MG63 (cell line): ENCODE results near the gene LIPK. TPM values are rescaled to one million over a fixed set of nuclear protein-coding genes. Genes with fewer than 3 reads are reported as not detected.

ENCODE experiments used
- DNase-seq: peaks from one replicate; pipeline ENCODE4 v3.0.0-alpha.2; 2020
- H3K27me3 ChIP-seq: fragments of 250-450 bp; sonication (Bioruptor Pico); 2 replicates; pipeline ENCODE4 v1.5.1; 2020; ENCODE audit warnings: mild to moderate bottlenecking, moderate library complexity
- H3K36me3 ChIP-seq: fragments of 250-450 bp; sonication (Bioruptor Pico); 2 replicates; pipeline ENCODE4 v1.5.1; 2020; ENCODE audit warnings: mild to moderate bottlenecking, moderate library complexity
- H3K4me3 ChIP-seq: fragments of 250-450 bp; sonication (Bioruptor Pico); 2 replicates; pipeline ENCODE4 v1.5.1; 2020; ENCODE audit warnings: mild to moderate bottlenecking, moderate library complexity
- H3K9me3 ChIP-seq: fragments of 250-450 bp; sonication (Bioruptor Pico); 2 replicates; pipeline ENCODE4 v1.5.1; 2020; ENCODE audit warnings: mild to moderate bottlenecking, moderate library complexity
- total RNA-seq: library from RNA; depleted of rRNA; stranded (reverse); fragments of >200 nt; shearing (Covaris generic); gene quantifications from 2 replicates; pipeline ENCODE4 v1.2.3, GENCODE V29; 2014; ENCODE audit warnings: low replicate concordance

Gene LIPK
- total RNA-seq, 1 experiment from 2014 or later: not detected

- no peaks in the 10 kb centered on the region for H3K9me3 ChIP-seq
- DNase-seq: no peak
- H3K27me3 ChIP-seq: no peaks in the 10 kb centered on the region
- no peaks in the 10 kb centered on the region for H3K36me3 ChIP-seq
- H3K4me3 ChIP-seq: no peak overlapping the region
These were observed 49.7 kb downstream of the LIPK start for GRCh38 chr10:88755753-88756152.

- H3K9me3 ChIP-seq: no peaks in the 10 kb centered on the region
- H3K36me3 ChIP-seq: no peaks in the 10 kb centered on the region
- no peak for DNase-seq
- no peak overlapping the region for H3K4me3 ChIP-seq
- H3K27me3 ChIP-seq: no peaks in the 10 kb centered on the region
These were observed 50.6 kb downstream of the LIPK start for GRCh38 chr10:88756660-88757059.

DNA sequence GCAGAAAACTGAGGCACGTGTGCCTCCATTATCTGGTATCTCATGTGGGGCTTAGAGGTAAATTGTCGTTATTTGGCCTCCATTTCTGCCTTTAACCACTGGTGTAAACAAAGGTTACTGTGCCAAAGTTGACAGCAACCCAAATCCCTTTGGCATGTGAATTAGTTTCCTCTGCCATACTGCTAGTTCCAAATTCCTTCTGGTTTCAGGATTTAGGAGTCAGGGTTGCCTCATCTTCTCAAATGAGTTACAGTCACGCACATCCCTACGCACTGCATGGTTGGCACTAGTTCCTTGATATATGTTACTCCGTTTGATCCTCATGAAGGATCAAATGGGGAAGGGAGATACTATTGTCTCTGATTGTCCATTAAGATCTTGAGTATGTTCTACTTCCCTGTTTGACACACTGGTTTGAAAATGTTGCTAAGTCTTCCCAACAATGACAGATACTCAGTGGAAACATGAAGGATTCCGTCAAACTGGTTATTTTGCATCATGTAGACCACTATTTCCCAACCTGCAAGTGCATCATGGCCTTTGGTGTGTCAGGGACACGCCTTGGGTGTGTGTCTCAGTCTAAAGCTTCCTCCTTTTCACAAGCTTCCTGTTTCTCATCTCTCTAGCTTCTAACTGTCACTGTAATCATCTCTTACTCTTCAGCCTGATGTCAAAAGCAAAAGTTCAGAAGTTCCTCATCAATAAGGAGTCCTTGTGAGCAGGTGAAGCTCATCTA lies 53.5 kb downstream of the LIPK start, which contains the start of gene LIPN:
Gene LIPN, plus strand, starts transcription at position 655 of the 736 bp plus-strand sequence. CDS start 1,386 bp downstream, outside the sequence.
- no peaks in the 10 kb centered on the region for H3K27me3 ChIP-seq
- peak; percentile 63 for DNase-seq
- H3K4me3 ChIP-seq: no peak within 1 kb of the TSS
- no peaks in the 10 kb centered on the region for H3K36me3 ChIP-seq
- no peaks in the 10 kb centered on the region for H3K9me3 ChIP-seq

- no peak overlapping the region for H3K4me3 ChIP-seq
- no peak for DNase-seq
- H3K36me3 ChIP-seq: no peaks in the 10 kb centered on the region
- no peaks in the 10 kb centered on the region for H3K9me3 ChIP-seq
- no peaks in the 10 kb centered on the region for H3K27me3 ChIP-seq
These were observed 56.9 kb downstream of the LIPK start for GRCh38 chr10:88762906-88763305.

DNA sequence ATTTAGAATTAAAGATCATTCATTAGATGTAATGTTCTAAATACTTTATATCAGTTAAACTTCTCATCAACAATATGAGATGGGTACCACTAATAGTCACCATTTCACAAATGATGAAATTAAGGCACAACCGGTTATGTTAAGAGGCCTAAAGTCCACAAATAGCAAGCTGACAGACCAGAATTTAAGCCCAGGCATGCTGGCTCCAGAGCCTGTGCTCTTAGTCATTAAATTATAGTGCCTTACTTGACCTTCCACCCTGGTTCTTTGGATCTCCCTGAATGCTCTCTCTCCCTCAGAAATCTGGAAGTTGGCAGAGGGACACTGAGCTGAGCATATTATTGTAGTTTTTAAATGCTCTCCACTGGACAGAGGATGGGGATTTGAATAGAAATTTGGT lies 57.4 kb downstream of the LIPK start:
- Histone ChIP-seq H3K36me3 (no peaks in the 10 kb centered on the region), H3K27me3 (no peaks in the 10 kb centered on the region), H3K4me3 (no peak overlapping the region), H3K9me3 (no peaks in the 10 kb centered on the region)
- peak; percentile 51 for DNase-seq

GRCh38 chr10:88764110-88764509 lies 58.1 kb downstream of the LIPK start:
- Histone ChIP-seq H3K9me3 (no peaks in the 10 kb centered on the region), H3K36me3 (no peaks in the 10 kb centered on the region), H3K27me3 (no peaks in the 10 kb centered on the region), H3K4me3 (no peak overlapping the region)
- no peak for DNase-seq

GRCh38 chr10:88765816-88766215 lies 59.8 kb downstream of the LIPK start:
- no peaks in the 10 kb centered on the region for H3K36me3 ChIP-seq
- H3K27me3 ChIP-seq: no peaks in the 10 kb centered on the region
- H3K9me3 ChIP-seq: no peaks in the 10 kb centered on the region
- no peak overlapping the region for H3K4me3 ChIP-seq
- DNase-seq: no peak

GRCh38 chr10:88769384-88769783 lies 63.3 kb downstream of the LIPK start:
- Histone ChIP-seq H3K4me3 (no peak overlapping the region), H3K9me3 (peaks cover 4% of the 10 kb centered on the region), H3K27me3 (no peaks in the 10 kb centered on the region), H3K36me3 (no peaks in the 10 kb centered on the region)
- no peak for DNase-seq

- DNase-seq: no peak
- Histone ChIP-seq H3K27me3 (no peaks in the 10 kb centered on the region), H3K9me3 (no peaks in the 10 kb centered on the region), H3K36me3 (no peaks in the 10 kb centered on the region), H3K4me3 (no peak overlapping the region)
These were observed 75.2 kb downstream of the LIPK start for GRCh38 chr10:88781206-88781605.

DNA sequence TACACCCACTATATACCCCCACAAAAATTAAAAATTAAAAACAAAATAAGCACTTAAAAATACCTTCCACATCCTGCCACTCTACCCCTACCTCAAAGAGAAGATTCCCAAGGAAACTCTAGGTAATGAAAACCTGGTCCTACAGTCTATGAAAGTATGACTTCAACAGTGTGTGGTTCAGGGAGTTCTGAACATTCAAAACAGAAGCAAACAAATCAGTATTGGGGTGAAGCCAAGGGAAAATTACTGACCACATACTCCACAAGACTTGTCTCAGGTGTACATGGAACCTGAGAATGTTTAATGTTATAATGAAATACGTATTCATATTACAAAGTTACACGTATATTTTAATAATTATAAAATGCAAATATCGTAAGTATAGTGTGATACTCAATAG lies 76.2 kb downstream of the LIPK start:
- no peak overlapping the region for H3K4me3 ChIP-seq
- no peak for DNase-seq
- no peaks in the 10 kb centered on the region for H3K27me3 ChIP-seq
- no peaks in the 10 kb centered on the region for H3K9me3 ChIP-seq
- H3K36me3 ChIP-seq: no peaks in the 10 kb centered on the region

GRCh38 chr10:88783724-88784123 lies 77.7 kb downstream of the LIPK start:
- H3K27me3 ChIP-seq: no peaks in the 10 kb centered on the region
- no peaks in the 10 kb centered on the region for H3K9me3 ChIP-seq
- no peak for DNase-seq
- no peaks in the 10 kb centered on the region for H3K36me3 ChIP-seq
- H3K4me3 ChIP-seq: no peak overlapping the region

DNA sequence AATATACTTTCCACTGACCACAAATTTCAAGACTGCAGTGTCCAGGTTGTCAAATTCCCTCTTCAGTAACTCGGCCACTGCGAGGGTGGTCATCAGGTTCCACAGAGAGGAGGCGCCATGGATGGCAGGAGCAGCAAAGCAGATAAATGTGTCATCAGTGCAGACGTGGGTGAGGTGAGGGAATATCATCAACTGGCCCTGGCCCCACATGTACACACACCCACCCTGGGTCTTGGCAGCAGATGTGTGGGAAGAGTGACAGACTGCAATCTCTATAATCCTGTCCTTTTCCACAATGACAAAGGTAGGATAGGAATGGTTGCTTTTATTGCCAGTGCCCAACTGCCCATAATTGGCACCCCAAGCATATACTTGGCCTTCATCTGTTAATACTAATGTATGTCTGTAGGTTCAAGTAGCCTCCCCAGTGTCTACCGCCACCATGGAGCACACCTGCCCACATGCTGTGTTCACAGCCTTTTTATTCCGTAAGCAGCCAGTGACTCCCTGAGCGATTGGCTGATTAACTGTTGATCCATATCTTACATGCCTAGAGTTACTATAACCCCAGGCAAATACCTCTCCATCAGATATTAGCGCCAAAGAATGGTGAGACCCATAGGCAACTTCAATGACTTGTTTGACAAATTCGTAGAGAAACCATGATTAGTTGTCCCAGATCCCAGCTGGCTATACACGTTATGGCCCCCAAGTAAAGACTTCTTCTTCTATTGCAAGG lies 80.2 kb downstream of the LIPK start:
- no peak for DNase-seq
- Histone ChIP-seq H3K27me3 (no peaks in the 10 kb centered on the region), H3K9me3 (no peaks in the 10 kb centered on the region), H3K36me3 (no peaks in the 10 kb centered on the region), H3K4me3 (no peak overlapping the region)

DNA sequence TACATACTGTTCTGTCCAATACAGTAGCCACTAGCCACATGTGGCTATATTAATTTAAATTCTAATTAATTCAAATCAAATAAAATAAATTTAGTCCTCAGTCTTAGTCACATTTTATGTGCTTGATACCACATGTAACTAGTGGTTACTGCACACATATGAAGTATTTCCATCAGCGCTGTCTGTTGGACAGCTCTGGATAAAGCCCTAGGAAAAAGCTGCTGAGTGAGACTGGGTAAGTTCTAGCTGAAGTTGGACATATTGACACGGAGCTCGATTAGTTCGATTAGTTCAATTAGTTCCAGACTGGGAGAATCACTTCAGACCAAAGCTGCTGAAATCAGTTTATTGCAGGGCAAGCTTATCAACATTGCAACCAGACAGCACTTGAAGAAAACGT lies 81.4 kb downstream of the LIPK start:
- H3K9me3 ChIP-seq: no peaks in the 10 kb centered on the region
- DNase-seq: no peak
- no peak overlapping the region for H3K4me3 ChIP-seq
- no peaks in the 10 kb centered on the region for H3K36me3 ChIP-seq
- no peaks in the 10 kb centered on the region for H3K27me3 ChIP-seq

- Histone ChIP-seq H3K27me3 (no peaks in the 10 kb centered on the region), H3K9me3 (no peaks in the 10 kb centered on the region), H3K36me3 (no peaks in the 10 kb centered on the region), H3K4me3 (no peak overlapping the region)
- DNase-seq: no peak
These were observed 82.9 kb downstream of the LIPK start for GRCh38 chr10:88788924-88789323.

DNA sequence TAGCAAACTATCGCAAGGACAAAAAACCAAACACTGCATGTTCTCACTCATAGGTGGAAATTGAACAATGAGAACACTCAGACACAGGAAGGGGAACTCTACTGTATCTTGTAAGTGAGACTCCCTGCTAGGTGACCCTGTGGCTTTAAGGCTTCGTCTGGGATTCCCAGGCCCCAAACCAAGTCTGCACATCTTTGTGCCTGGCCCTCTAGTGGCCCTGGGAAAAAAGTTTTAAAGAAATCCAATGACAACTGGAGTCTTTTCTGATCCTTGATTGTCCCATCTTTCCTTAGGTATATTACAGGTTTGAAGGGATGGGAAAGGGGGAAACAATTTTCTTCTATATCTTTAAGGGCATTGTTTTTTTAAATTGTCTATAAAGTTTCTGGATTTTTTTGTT lies 85.9 kb downstream of the LIPK start:
- H3K9me3 ChIP-seq: no peaks in the 10 kb centered on the region
- peak; percentile 31 for DNase-seq
- H3K4me3 ChIP-seq: no peak overlapping the region
- H3K36me3 ChIP-seq: no peaks in the 10 kb centered on the region
- H3K27me3 ChIP-seq: no peaks in the 10 kb centered on the region

- H3K9me3 ChIP-seq: no peaks in the 10 kb centered on the region
- peak; percentile 14 for DNase-seq
- no peak overlapping the region for H3K4me3 ChIP-seq
- no peaks in the 10 kb centered on the region for H3K27me3 ChIP-seq
- H3K36me3 ChIP-seq: no peaks in the 10 kb centered on the region
These were observed 86.6 kb downstream of the LIPK start for GRCh38 chr10:88792661-88793060.

GRCh38 chr10:88793712-88794299 lies 87.8 kb downstream of the LIPK start:
- Histone ChIP-seq H3K27me3 (no peaks in the 10 kb centered on the region), H3K9me3 (no peaks in the 10 kb centered on the region), H3K4me3 (no peak overlapping the region), H3K36me3 (no peaks in the 10 kb centered on the region)
- no peak for DNase-seq

DNA sequence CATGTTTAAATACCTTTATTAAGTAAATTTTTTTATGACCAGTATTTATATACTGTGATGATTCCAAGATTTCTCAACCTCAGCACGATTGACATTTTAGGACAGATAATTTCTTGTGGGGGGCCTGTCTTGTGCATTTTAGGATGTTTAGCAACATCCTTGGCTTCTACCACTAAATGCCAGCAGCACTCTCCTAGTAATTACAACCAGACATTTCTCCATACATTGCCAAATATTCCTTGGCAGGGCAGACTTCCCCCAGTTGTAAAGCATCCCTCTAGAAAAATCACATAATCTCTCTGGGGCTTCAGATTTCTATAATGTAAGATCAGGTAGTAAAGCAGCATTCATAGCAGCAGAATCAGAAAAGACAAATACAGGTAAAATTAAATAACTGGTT lies 88.7 kb downstream of the LIPK start:
- Histone ChIP-seq H3K4me3 (no peak overlapping the region), H3K36me3 (no peaks in the 10 kb centered on the region), H3K27me3 (no peaks in the 10 kb centered on the region), H3K9me3 (no peaks in the 10 kb centered on the region)
- DNase-seq: no peak
